Activated CD4-positive, CD25-positive, alpha-beta regulatory T cell treated with anti-CD3 and anti-CD28 coated beads, Interleukin-2, amount 50 U/mL, for 24 hours (primary cell): Measurements from ENCODE around the gene PNPLA2.

Source experiments
- ATAC-seq, 2 donors: fragments of 150-1000 bp; cut with Tn5 transposase; one replicate each; pipeline ENCODE4 v1.10.0; 2021; ENCODE audit warnings: mild to moderate bottlenecking in 1 of 2, moderate library complexity in 1 of 2

Gene PNPLA2

DNA sequence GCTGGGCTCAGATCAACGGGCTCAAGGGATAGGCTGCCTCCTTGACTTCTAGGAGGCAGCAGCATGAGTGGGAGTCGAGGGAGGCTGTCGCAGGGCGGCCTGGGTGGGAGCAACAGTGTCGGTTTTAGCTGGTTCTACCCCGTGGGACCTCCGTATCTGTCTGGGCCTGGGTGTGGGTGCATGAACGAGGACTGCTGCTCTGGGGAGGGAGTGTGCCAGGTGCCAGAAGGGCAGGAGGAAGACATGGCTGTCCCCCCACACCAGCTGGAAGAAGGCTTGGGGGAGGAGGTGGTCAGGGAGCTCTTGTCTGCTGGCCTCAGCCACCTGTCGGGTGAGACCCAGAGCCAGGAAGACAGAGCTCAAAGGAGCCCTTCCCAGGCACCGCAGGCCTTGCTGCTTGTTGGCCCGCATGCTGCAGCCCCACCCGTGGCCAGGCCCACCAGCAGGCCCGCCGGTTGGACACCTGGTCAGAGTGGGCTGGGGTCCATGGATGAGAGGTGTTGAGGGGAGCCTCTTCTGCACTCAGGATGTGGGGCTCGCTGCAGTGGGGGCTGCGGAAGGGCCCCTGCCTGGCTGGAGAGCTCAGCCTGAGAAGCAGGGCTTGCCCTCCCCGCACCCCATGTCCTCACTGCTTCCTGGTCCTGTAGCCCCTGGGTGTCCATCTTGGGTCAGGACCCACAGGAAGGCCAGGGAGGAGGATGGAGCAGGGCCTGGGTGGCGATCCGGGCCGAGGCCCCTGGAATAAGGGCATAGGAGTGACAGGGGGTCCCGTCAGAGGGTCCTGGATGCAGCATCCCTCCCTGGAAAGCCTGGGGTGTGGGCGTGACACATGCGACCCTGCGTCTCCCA is 32.3 kb upstream of the PNPLA2 start:
- no peak for ATAC-seq

DNA sequence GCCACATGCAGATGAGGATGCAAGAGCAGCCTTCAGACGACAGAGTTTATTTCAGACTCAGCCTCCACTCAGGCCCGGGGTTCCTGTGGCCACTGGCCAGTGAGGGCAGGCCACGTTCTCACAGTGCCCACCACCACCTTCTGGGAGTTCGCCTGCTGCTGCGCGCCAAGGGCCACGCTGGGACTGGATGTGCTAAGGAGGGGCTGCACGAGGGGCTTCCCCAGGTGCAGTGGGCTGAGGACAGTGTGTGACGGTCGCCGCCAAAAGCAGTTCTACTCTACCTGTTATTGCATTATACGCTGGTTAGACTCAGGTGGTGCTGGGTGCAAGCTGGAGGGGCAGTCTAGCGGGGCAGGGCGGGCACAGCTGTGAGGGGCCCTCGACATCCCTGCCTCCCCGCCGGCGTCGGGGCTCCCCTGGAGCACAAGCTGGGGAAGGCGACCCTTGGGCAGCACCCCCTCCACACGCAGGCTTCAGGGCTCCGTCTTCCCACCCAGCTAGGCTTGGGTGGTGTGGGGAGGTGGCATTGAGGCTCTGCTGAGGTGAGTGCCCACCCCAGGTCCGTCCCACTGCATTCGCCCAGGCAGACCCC is 31.5 kb upstream of the PNPLA2 start:
- ATAC-seq = no peak

DNA sequence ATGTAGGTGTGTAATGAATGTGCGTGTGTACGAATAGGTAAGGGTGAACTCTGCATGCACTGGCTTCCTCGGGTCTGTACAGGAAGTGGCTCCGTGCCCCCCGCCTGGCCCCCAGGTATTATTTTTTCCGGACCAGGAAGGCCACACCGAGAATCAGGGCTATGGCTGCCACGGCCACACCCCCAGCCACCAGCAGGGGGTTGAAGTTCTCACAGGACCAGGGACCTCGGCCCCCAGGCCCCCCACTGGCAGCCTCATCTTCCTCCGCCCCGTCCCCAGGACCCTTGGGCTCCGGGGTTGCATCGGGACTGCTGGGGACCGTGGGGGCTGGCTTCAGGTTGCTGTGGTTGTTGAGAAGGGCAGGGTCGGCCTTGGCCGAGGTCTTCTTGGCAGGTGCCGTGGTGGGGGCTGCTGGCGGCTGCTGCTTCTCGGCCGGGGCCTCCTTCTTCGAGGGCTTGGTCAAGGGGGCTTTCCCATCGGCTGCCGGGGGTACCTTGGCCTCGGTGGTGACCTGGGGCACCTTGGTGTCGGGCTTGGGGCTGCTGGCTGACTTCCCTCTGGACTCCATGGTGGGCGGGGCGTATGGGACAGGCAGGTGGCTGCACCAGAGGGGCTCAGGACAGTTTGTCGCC is 30.6 kb upstream of the PNPLA2 start:
- no peak for ATAC-seq

DNA sequence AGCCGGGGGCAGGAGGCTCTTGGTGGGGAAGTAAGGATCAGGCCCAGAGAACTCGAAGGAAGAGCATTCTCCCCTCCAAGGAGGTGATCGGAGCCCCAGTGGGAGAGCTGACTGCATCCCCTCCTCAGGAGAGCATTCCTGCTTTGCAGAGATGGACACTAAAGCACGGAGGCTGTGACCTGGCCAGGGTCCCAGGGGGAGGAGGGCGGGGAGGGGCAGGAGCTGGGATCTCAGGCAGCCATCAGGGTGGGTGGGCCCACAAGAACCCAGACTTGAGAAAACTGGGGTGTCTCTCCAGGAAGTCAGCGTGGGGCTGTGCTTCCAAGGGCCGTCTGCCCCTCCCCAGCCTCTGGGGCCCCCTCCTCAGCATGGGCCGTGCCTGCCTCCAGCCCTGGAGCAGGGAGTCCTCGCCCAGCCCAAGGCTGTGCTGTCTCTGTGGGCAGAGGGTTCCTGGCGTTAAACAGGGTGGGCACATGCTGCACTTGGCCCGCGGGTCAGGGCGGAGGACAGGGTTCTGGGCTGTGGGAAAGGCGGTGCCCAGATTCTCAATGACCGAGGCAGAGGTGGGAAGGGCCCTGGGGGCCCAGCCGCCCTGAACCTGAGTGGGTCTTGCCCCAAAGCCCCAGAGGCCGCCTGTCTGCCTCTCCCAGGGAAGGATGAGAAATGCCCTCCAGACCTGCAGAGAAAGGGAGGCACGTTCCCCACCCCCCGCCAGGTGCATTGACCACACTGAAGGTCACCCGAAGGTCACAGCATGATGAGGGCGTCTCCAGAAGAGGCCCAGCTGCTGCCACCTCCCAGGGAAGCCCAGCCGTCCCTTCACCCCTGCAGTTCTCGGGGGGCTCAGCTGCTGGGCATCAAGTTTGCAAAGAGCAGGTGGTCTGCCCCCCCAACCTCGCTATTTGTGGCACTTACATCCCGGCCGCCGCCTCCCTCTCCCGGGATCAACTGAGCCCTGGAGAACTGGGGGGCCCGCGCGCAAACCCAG is 29.5 kb upstream of the PNPLA2 start:
- ATAC-seq = no peak

DNA sequence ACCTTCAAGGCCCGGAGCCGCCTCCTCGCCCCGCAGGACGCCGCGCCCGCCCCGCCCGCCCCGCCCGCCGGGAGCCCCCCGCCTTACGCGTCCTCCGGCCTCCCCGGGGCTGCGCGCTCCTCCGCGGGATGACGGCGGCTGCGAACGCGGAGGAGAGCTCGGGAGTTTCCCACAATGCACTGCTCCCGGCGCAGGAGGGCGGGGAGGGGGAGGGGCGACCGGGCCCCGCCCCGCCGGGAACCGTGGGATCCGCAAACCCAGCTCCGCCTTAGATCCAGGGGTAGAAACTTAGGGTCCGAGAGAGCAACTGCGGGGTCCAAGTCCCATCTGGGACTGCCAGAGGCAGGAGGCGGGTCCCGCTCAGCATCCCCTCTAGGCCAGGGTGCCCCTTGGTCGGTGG is 28.8 kb upstream of the PNPLA2 start, which contains the start of gene CEND1:
Gene CEND1, minus strand, starts transcription at position 148 of the 400 bp plus-strand sequence. CDS start 1,514 bp downstream, outside the sequence.
- peak; percentile 44 to 65 for ATAC-seq

DNA sequence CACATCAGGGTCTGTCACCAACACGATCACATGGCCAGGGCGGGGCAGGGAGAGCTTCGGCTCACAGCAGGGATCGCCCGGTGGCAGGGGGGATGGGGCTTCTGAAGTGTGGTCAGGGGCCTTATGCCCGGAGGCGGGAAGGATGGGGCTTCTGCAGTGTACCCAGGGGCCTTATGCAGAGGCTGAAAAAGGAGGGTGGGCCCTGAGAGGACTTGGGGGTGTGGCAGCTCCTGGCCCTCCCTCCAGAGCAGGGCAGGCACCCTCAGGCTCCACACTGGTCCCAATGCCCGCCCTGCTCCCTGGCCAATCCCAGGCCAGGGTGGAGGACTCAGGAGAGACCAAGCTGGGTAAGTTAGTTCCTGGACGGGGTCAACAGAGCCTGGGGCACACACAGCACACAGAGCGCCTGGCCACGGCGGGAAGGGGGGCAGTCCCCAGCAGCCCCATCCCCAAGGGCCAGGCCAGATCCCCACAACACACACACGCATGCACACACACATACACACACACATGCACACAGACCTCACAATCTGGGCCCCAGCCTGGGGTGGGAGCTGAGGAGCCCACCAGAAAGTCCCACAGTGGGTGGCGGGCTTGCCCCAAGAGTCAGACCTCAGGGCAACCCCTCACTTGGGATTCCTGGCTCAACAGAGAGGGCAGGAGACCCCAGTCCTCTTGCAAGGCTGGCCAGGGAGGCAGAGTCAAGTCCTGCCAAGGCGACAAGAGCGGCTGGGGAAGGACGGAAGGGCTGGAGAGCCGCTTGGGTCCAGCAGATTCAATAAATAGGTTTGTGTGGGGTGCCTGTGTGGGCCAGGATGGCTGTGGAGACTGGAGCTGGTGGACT is 27.8 kb upstream of the PNPLA2 start:
- no peak for ATAC-seq

DNA sequence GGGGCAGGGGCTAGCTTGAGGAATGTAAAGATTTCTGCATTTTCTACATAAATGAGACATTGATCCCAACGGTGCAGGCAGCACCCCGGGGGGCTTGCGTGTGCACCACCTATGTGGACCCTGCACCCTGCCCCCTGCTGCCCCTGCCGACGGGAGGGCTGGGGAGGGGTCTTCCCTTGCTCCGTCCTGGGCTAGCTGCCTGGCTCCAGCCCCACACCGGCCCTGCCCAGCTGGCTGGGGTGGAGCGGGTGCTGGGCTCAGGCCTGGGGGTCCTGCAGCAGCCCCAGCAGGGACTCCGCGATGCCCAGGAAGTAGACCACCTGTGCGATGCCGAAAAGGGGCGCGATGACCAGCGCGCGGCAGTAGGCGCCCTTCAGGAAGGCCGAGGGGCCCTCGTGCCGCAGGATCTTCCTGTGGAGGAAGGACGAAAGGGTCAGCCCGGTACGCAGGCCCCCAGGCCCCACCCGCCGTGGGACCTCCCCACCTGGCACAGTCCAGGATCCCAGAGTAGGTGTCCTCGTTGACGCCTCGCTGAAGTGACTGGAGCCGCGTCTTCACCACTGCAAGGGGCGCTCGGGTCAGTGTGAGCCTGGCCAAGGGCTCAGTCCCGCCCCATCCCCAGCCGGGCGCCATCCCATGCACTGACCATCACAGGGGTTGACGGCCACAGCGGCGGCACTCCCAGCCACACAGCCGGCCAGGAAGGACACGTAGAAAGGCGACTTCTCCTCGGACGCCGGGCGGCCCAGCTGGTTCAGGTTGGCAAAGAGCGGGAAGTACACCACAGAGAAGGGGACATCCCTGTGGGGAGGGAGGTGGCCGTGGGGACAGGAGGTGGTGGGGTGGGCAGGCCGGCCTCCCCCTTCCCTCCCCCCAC is 26.8 kb upstream of the PNPLA2 start:
- no peak for ATAC-seq

DNA sequence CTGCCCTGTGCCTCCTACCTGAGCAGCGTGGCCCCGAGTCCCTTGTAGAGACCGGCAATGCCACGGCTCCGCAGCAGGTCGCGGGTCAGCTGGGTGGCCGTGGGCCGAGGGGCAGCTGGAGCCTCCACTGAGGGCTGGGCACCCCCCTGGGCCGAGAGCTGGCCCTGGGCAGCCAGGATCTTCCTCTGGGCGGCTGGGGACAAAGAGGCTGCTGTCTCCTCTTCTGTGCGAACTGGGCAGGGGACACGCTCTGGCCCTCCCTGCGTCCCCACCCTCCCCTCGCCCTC is 26.2 kb upstream of the PNPLA2 start:
- no peak for ATAC-seq

- ATAC-seq = no peak
These were observed 25.8 kb upstream of the PNPLA2 start for GRCh38 chr11:792873-793272.

GRCh38 chr11:793556-793955 is 25.2 kb upstream of the PNPLA2 start:
- ATAC-seq = no peak

GRCh38 chr11:794013-794765 is 24.5 kb upstream of the PNPLA2 start:
- no peak for ATAC-seq

DNA sequence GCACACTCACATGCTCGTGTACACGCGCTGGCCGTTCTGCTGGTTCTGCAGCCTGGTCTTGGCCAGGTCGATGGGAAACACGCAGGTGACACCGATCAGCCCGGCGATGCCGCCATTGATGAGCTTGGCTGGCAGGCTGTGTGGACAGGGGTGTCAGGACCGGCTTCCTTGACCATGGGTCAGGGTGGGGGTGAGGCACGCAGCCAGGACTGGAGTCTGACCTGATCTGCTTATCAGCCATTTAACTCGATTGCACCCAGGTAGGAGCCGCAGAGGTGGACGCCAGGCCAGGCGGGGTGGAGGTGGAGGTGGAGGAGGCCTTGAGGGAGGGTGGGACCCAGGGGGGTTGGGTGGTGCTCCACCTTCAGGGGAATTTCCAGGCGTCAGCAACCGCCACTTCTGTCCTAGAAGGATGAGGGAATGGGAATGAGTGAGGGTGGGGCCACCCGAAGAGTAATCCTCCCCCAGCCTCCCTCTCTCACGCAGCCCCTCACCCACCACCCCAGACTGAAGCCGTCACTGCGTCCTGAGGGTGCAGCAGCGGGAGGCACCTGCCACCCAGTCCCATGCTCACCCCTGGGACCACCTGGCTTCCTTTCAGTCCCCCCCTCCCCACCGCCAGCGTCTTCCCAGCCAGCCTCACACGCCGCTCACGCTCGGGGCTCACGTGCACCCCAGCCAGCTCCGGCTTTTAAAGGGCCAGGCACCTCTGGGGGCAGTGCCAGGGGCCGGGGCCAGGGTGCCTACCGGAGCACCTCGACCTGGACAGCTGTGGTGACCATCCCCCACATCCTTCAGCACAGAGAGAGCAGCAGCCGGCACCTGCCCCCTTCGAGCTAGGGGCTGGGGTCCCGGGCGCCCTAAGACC is 23.7 kb upstream of the PNPLA2 start:
- no peak for ATAC-seq

DNA sequence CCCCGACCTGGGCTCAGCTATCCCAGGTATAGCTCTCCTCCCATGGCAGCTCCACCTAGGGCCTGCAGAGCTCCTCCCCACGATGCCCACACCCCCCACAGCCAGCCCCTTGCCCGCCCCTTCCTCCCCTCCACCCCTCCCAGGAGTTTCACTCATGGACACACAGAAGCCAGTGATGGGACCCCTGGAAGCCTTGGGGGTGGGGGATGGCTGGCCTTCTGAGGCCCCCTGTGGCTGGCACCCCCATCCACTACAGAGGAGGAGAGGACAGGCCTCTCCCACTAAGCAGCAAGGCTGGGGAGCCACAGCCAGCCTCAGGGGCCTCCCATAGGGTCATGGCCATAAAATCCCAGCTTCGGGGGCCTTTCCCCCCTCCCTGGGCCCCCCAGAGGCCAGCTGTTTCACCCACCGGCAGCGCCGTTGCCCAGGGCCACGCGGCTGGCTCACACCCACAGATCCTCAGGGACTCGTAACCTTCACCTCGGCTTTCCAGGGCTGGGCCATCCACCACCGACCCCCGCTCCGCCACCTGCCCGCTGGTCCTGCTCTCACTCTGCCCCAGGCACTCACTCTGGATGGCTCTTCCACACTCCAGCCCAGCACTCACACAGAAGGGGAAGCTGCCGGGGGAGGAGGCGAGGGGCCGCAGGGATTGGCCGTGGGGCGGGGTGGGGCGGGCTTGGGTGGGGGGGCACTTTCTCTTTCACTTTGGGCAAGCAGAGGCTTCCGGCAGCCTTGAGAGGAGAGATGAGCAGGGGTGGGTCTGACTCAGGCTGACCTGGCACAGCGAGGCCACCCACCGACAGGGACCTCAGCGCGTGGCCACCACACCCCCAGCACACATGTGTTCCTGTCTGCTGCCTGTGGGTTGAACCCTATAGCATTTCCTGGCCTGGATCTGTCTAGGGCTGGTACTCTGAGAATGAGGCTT is 22.8 kb upstream of the PNPLA2 start:
- peak; percentile 81 to 82 for ATAC-seq

- ATAC-seq = no peak
These were observed 22.0 kb upstream of the PNPLA2 start for GRCh38 chr11:796565-797295.

DNA sequence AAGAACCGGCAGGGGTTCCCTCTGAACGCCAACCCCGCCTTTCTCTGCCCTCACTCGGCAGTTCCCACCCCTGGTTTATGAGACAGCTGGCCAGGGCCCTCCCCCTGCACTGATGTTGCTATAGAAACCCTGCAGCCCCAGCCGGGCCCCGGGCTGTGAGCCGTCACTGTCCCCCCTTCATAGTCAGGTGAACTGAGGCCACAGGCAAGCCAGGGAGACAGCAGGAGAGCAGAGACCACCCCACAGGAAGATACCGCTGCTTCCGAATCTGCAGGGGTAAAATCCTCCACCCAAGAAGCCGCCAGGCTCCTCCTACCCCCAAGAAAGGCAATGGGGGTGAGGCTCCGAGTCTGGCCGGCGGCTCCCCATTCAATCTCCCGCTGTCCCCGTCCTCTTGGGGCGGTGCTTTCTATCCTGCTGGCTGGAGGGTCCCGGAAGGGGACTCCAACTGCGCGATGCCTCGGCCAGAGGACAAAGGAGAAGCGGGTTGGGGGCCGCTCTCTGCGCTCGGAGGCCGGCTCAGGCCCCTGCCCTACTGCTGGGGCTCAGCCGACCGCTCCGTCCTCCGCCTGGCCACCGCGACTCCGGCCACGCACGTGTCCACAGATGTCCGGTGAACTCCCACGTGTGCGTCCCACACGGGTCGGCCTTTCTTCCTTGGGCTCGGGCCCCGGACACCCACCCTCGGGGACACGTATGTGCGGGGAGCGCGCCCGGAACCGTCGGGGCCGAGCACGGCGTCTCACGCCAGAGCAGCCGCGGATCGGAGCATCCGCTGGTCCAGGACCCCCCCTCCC is 21.2 kb upstream of the PNPLA2 start:
- peak; percentile 46 to 55 for ATAC-seq

DNA sequence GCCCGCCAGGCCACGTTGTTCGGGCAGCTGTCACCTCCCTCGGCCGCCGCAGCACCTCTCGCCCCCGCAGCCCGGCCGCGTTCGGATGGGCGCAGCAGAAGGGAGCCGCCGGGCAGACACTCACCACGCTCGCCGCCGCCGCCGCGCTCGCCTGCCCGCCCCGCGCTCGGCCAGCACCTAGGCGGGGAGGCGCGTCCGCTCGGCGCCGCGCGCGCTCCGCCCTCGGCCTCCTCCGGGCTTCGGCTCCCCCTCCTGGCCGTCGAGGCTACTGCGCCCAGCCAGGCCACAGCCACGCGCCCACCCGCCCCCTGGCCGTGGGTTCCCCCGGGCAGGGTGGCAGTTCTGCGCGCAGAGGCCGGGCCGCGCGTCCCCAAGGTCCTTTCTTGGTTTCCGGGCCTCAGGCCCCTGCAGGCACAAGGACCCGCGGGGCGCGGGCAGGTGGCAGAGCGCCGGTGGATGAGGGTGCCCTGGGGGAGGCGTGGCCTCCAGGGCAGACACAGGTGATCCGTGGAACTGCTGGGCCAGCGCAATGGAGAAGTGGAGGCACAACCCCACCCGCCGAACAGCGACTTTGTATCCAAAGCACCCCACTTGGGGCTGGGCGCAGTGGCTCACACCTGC is 20.5 kb upstream of the PNPLA2 start, which contains the start of gene SLC25A22:
Gene SLC25A22, minus strand, starts transcription at position 189 of the 621 bp plus-strand sequence. CDS start 3,275 bp downstream, outside the sequence.
- ATAC-seq = peak; percentile 49
